DND-41 (cell line): Measurements from ENCODE around the gene ITFG1.

Experiments
- ATAC-seq: fragments of 200-7000 bp; cut with Tn5 transposase; 3 replicates; pipeline ENCODE4 v1.9.1; 2021; ENCODE audit warnings: low read depth; ENCODE audit not compliant: insufficient read depth
- DNase-seq: peaks from one replicate; pipeline ENCODE4 v3.0.0-alpha.2; 2020
- H2AFZ ChIP-seq: 2 replicates; pipeline ENCODE4 v1.6.0; 2012; ENCODE audit warnings: low read depth, low read length
- H3K27ac ChIP-seq: 2 replicates; pipeline ENCODE4 v1.5.1; 2012; ENCODE audit warnings: low read length, inconsistent platforms
- H3K27me3 ChIP-seq: fragments of 200-600 bp; sonication (generic); 2 replicates; pipeline ENCODE4 v1.6.0; 2012; ENCODE audit warnings: low read length, mild to moderate bottlenecking, inconsistent platforms; ENCODE audit not compliant: insufficient read depth, poor library complexity
- H3K36me3 ChIP-seq: 2 replicates; pipeline ENCODE4 v1.5.1; 2012; ENCODE audit warnings: low read length, inconsistent platforms; ENCODE audit not compliant: insufficient read depth
- H3K4me1 ChIP-seq: 2 replicates; pipeline ENCODE4 v1.5.1; 2012; ENCODE audit warnings: mild to moderate bottlenecking, low read length; ENCODE audit not compliant: insufficient read depth
- H3K4me2 ChIP-seq: 2 replicates; pipeline ENCODE4 v1.6.0; 2012; ENCODE audit warnings: mild to moderate bottlenecking, moderate library complexity, low read length, inconsistent platforms; ENCODE audit not compliant: insufficient read depth
- H3K4me3 ChIP-seq, 2 experiments: fragments of 200-600 bp in 1 of 2; shearing (Covaris generic) in 1 of 2; 2 replicates each; pipeline ENCODE4 v1.5.1; 2012 to 2016; ENCODE audit warnings: inconsistent platforms in 2 of 2, low read length in 2 of 2, mild to moderate bottlenecking in 2 of 2, low read depth in 1 of 2, moderate library complexity in 1 of 2
- H3K79me2 ChIP-seq: 2 replicates; pipeline ENCODE4 v1.6.0; 2012; ENCODE audit warnings: low read length, inconsistent platforms; ENCODE audit not compliant: insufficient read depth
- H3K9ac ChIP-seq: 2 replicates; pipeline ENCODE4 v1.6.0; 2012; ENCODE audit warnings: low read depth, mild to moderate bottlenecking, inconsistent platforms, low read length, moderate library complexity
- H3K9me3 ChIP-seq: 2 replicates; pipeline ENCODE4 v1.5.1; 2012; ENCODE audit warnings: low read length, moderate library complexity, mild to moderate bottlenecking, inconsistent platforms; ENCODE audit not compliant: insufficient read depth, severe bottlenecking
- H4K20me1 ChIP-seq: 2 replicates; pipeline ENCODE4 v1.6.0; 2012; ENCODE audit warnings: low read length; ENCODE audit not compliant: insufficient read depth
- CTCF ChIP-seq: IDR thresholded peaks from 2 replicates; pipeline ENCODE4 v1.5.1; 2012; ENCODE audit warnings: borderline replicate concordance, low read length, moderate library complexity, mild to moderate bottlenecking; ENCODE audit not compliant: poor library complexity, severe bottlenecking; ENCODE audit errors: extremely low read depth
- EZH2 ChIP-seq: IDR thresholded peaks from 3 replicates; pipeline ENCODE4 v1.6.1; 2012; ENCODE audit warnings: borderline replicate concordance, low read depth, mild to moderate bottlenecking, moderate library complexity, low read length, inconsistent platforms; ENCODE audit not compliant: severe bottlenecking

ITFG1 gene

GRCh38 chr16:47467501-47467900 is 6.6 kb upstream of the ITFG1 start:
- peaks cover 83% of the 10 kb centered on the region for H3K79me2 ChIP-seq

GRCh38 chr16:47465919-47466630 is 5.2 kb upstream of the ITFG1 start:
- H3K9me3 ChIP-seq = no peaks in the 10 kb centered on the region
- H3K4me3 ChIP-seq = no peak overlapping the region
- DNase-seq (no peak), ATAC-seq (no peak)
- no peak overlapping the region for H3K27ac ChIP-seq
- no peaks in the 10 kb centered on the region for H3K27me3 ChIP-seq
- peaks cover 85% of the 10 kb centered on the region for H3K79me2 ChIP-seq
- H3K4me1 ChIP-seq = peaks cover 33% of the 10 kb centered on the region
- 0 out of 2 replicates have a peak, but pooled peaks cover 4% of the 10 kb centered on the region for H4K20me1 ChIP-seq
- TF ChIP-seq EZH2 = no peak
- TF ChIP-seq CTCF = no peak
- H3K4me2 ChIP-seq = peak overlapping the region; percentile 27; the same call in 1 of the 2 replicates
- H3K9ac ChIP-seq = no peak overlapping the region
- no peak overlapping the region for H2AFZ ChIP-seq
- peaks cover 5% of the 10 kb centered on the region for H3K36me3 ChIP-seq

More at GRCh38 chr16:47467501-47467900, 6.6 kb upstream of the ITFG1 start:
- Histone ChIP-seq H3K4me3 (no peak overlapping the region), H3K4me1 (peaks cover 26% of the 10 kb centered on the region), H4K20me1 (peaks cover 7% of the 10 kb centered on the region; the same call in 1 of the 2 replicates), H3K9ac (no peak overlapping the region), H3K36me3 (peaks cover 5% of the 10 kb centered on the region; the same call in 1 of the 2 replicates), H3K27ac (no peak overlapping the region), H3K27me3 (no peaks in the 10 kb centered on the region), H2AFZ (no peak overlapping the region), H3K4me2 (no peak overlapping the region), H3K9me3 (no peaks in the 10 kb centered on the region)
- TF ChIP-seq EZH2 = no peak
- no peak for TF ChIP-seq CTCF
- ATAC-seq (no peak), DNase-seq (no peak)

- Histone ChIP-seq H3K4me2 (peak overlapping the region; percentile 83; the same call in 1 of the 2 replicates), H3K27ac (no peak overlapping the region), H3K4me3 (no peak overlapping the region), H3K4me1 (peaks cover 46% of the 10 kb centered on the region), H4K20me1 (no peaks in the 10 kb centered on the region), H3K36me3 (peaks cover 5% of the 10 kb centered on the region), H2AFZ (no peak overlapping the region), H3K9ac (no peak overlapping the region), H3K9me3 (no peaks in the 10 kb centered on the region), H3K79me2 (peaks cover 89% of the 10 kb centered on the region), H3K27me3 (no peaks in the 10 kb centered on the region)
- ATAC-seq = no peak
- no peak for TF ChIP-seq CTCF
- no peak for TF ChIP-seq EZH2
- no peak for DNase-seq
Measured at GRCh38 chr16:47463771-47464624, 3.1 kb upstream of the ITFG1 start.
